OCI-LY1 (cell line): ENCODE measurements around the gene AR.

Experiments used
- H2AFZ ChIP-seq: fragments of 200-600 bp; sonication (generic), shearing (Covaris generic); 2 replicates; pipeline ENCODE4 v1.6.0; 2014; ENCODE audit warnings: antibody characterized with exemption, mild to moderate bottlenecking, low read length
- H3F3A ChIP-seq: fragments of 200-600 bp; sonication (generic), shearing (Covaris generic); 2 replicates; pipeline ENCODE4 v1.6.0; 2014; ENCODE audit warnings: mild to moderate bottlenecking, antibody characterized with exemption, low read length, moderate library complexity; ENCODE audit not compliant: insufficient read depth
- H3K27ac ChIP-seq: fragments of 200-600 bp; sonication (generic); 2 replicates; pipeline ENCODE4 v1.5.1; 2014; ENCODE audit warnings: low read length, mixed run types, mild to moderate bottlenecking, low read depth; ENCODE audit not compliant: poor library complexity, severe bottlenecking
- H3K27me3 ChIP-seq: fragments of 200-600 bp; sonication (generic); 2 replicates; pipeline ENCODE4 v1.6.0; 2014; ENCODE audit warnings: antibody characterized with exemption, mild to moderate bottlenecking, low read length, moderate library complexity; ENCODE audit not compliant: insufficient read depth
- H3K36me3 ChIP-seq: fragments of 200-600 bp; sonication (generic); 2 replicates; pipeline ENCODE4 v1.6.1; 2014; ENCODE audit warnings: mild to moderate bottlenecking, antibody characterized with exemption, low read length, moderate library complexity, mixed read lengths; ENCODE audit not compliant: insufficient read depth
- H3K4me1 ChIP-seq: fragments of 200-600 bp; sonication (generic); 2 replicates; pipeline ENCODE4 v1.5.1; 2014; ENCODE audit warnings: mild to moderate bottlenecking, low read length, moderate library complexity; ENCODE audit not compliant: insufficient read depth, severe bottlenecking
- H3K4me2 ChIP-seq: fragments of 200-600 bp; sonication (generic), shearing (Covaris generic); 2 replicates; pipeline ENCODE4 v1.6.1; 2014; ENCODE audit warnings: low read length
- H3K4me3 ChIP-seq: fragments of 200-600 bp; sonication (generic); 2 replicates; pipeline ENCODE4 v1.5.1; 2014; ENCODE audit warnings: low read length, low read depth, mild to moderate bottlenecking, mixed read lengths; ENCODE audit not compliant: poor library complexity, severe bottlenecking
- H3K79me2 ChIP-seq: fragments of 200-600 bp; shearing (Covaris generic); 2 replicates; pipeline ENCODE4 v1.6.1; 2016; ENCODE audit warnings: mixed run types, low read length, mixed read lengths; ENCODE audit not compliant: insufficient read depth
- H3K9ac ChIP-seq: fragments of 200-600 bp; sonication (generic), shearing (Covaris generic); 2 replicates; pipeline ENCODE4 v1.6.1; 2014; ENCODE audit warnings: mild to moderate bottlenecking, low read length, mixed read lengths
- H3K9me2 ChIP-seq: fragments of 200-600 bp; sonication (generic), shearing (Covaris generic); 2 replicates; pipeline ENCODE4 v1.6.1; 2014; ENCODE audit warnings: low read depth, mild to moderate bottlenecking, low read length, mixed read lengths
- H3K9me3 ChIP-seq: fragments of 200-600 bp; shearing (Covaris generic); 2 replicates; pipeline ENCODE4 v1.6.1; 2014; ENCODE audit warnings: low read length, mixed read lengths
- H4K20me1 ChIP-seq: fragments of 200-600 bp; sonication (generic), shearing (Covaris generic); 2 replicates; pipeline ENCODE4 v1.6.0; 2016; ENCODE audit warnings: mild to moderate bottlenecking, low read length; ENCODE audit not compliant: insufficient read depth
- EZH2 ChIP-seq: fragments of 200-600 bp; sonication (generic), shearing (Covaris generic); IDR thresholded peaks from 2 replicates; pipeline ENCODE4 v1.8.0; 2017; ENCODE audit warnings: borderline replicate concordance, mixed run types, mild to moderate bottlenecking, antibody characterized with exemption, low read length, moderate library complexity, mixed read lengths
- TF ChIP-seq, protein P1 (sequence below): fragments of 200-600 bp; sonication (generic), shearing (Covaris generic); IDR thresholded peaks from 2 replicates; pipeline ENCODE4 v1.5.1; 2017; ENCODE audit warnings: mild to moderate bottlenecking, antibody characterized with exemption, low read length, moderate library complexity, mixed read lengths

AR gene

DNA sequence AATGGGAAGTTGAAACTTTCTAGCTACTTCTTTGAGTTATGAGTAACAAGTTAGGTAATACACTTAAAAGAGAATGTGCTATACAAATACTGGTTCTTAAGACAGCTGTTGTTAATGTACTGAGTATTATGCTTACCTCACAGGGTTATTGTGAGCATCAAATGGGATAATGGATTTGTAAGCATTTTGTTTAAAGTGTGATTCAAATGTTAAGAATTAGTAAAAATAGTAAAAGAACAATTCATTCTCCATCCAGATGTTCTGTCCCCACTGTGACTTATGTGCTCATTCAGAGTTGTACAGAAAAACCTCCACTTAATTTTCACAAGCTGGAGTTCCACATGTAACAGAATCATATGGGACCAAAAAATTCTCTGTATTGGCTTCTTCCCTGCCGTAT is 63.6 kb downstream of the AR start:
- H3K9me3 ChIP-seq: no peaks in the 10 kb centered on the region
- TF ChIP-seq EZH2: no peak
- TF ChIP-seq, protein P1, sequence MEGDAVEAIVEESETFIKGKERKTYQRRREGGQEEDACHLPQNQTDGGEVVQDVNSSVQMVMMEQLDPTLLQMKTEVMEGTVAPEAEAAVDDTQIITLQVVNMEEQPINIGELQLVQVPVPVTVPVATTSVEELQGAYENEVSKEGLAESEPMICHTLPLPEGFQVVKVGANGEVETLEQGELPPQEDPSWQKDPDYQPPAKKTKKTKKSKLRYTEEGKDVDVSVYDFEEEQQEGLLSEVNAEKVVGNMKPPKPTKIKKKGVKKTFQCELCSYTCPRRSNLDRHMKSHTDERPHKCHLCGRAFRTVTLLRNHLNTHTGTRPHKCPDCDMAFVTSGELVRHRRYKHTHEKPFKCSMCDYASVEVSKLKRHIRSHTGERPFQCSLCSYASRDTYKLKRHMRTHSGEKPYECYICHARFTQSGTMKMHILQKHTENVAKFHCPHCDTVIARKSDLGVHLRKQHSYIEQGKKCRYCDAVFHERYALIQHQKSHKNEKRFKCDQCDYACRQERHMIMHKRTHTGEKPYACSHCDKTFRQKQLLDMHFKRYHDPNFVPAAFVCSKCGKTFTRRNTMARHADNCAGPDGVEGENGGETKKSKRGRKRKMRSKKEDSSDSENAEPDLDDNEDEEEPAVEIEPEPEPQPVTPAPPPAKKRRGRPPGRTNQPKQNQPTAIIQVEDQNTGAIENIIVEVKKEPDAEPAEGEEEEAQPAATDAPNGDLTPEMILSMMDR: no peak
- H3K79me2 ChIP-seq: no peaks in the 10 kb centered on the region
- H2AFZ ChIP-seq: no peak overlapping the region
- H3K4me3 ChIP-seq: no peak overlapping the region
- H3K4me2 ChIP-seq: no peak overlapping the region
- H3K27ac ChIP-seq: no peak overlapping the region
- no peaks in the 10 kb centered on the region for H3K27me3 ChIP-seq
- H3K36me3 ChIP-seq: no peaks in the 10 kb centered on the region
- no peaks in the 10 kb centered on the region for H3K4me1 ChIP-seq
- no peaks in the 10 kb centered on the region for H3F3A ChIP-seq
- no peaks in the 10 kb centered on the region for H4K20me1 ChIP-seq
- no peaks in the 10 kb centered on the region for H3K9me2 ChIP-seq
- H3K9ac ChIP-seq: no peak overlapping the region

DNA sequence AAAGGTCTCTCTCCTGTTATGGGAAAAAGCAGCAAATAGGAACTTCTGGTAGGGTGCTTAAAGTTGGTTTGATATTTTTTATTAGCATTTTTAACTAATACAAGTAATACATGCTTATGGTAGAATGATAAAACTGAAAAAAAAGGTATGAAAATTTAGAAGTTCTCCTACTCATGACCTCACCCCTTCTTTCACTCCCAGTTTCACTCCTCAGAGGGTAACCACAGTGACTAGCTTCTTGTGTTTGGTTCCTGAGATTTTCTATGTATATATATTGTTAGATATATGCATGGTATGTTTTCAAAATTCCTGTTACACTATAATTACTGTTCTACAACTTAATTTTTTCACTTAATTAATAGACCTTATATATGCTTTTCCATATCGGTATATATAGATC is 66.5 kb downstream of the AR start:
- H3K27ac ChIP-seq: no peak overlapping the region
- no peaks in the 10 kb centered on the region for H3K27me3 ChIP-seq
- H3K79me2 ChIP-seq: no peaks in the 10 kb centered on the region
- H3K9ac ChIP-seq: no peak overlapping the region
- no peaks in the 10 kb centered on the region for H3K36me3 ChIP-seq
- no peaks in the 10 kb centered on the region for H3K4me1 ChIP-seq
- H3K9me2 ChIP-seq: no peaks in the 10 kb centered on the region
- no peaks in the 10 kb centered on the region for H3F3A ChIP-seq
- no peak for TF ChIP-seq EZH2
- TF ChIP-seq, protein P1: no peak
- H3K9me3 ChIP-seq: no peaks in the 10 kb centered on the region
- no peak overlapping the region for H3K4me2 ChIP-seq
- no peak overlapping the region for H3K4me3 ChIP-seq
- no peak overlapping the region for H2AFZ ChIP-seq
- H4K20me1 ChIP-seq: no peaks in the 10 kb centered on the region

DNA sequence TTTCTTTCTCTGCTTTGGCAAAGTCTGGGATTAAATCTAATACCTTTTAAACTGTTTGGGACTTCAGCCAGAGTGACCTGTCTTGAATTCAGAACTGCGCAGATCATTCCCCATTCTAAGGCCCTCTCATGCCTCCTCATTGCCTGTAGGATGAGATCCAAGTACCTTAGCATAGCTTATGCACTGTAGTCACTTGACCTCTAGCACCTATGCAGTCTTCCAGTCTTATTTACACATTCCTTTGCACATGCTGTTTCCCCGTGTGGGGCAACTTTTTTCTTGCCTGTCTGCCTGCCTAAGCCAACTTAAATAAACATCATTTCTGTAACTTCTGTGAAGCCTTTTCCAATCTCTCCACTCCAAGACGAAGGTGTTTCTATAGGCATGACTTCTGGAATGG is 68.4 kb downstream of the AR start:
- Histone ChIP-seq H3K9me3 (no peaks in the 10 kb centered on the region), H3K9me2 (no peaks in the 10 kb centered on the region), H3K4me2 (no peak overlapping the region), H3F3A (no peaks in the 10 kb centered on the region), H3K4me3 (no peak overlapping the region), H3K27ac (no peak overlapping the region), H3K36me3 (no peaks in the 10 kb centered on the region), H3K4me1 (no peaks in the 10 kb centered on the region), H3K9ac (no peak overlapping the region), H2AFZ (no peak overlapping the region), H4K20me1 (no peaks in the 10 kb centered on the region), H3K79me2 (no peaks in the 10 kb centered on the region), H3K27me3 (no peaks in the 10 kb centered on the region)
- TF ChIP-seq, protein P1: no peak
- no peak for TF ChIP-seq EZH2
